HepG2 (cell line): ENCODE results near the gene ZNF783. TPM values are rescaled to one million over a fixed set of nuclear protein-coding genes. Genes with fewer than 3 reads are reported as not detected.

ENCODE experiments used
- ARNTL ChIP-seq: sonication (generic); formaldehyde crosslinking; IDR thresholded peaks from 2 replicates; pipeline ENCODE4 v1.4.0; 2020; ENCODE audit warnings: mild to moderate bottlenecking, missing genetic modification reagents
- DNMT1 ChIP-seq: sonication (generic); formaldehyde crosslinking; IDR thresholded peaks from 2 replicates; pipeline ENCODE4 v1.5.1; 2020; ENCODE audit warnings: mild to moderate bottlenecking, missing genetic modification reagents
- NAIF1 ChIP-seq: sonication (generic); formaldehyde crosslinking; IDR thresholded peaks from 2 replicates; pipeline ENCODE4 v1.5.0; 2020; ENCODE audit warnings: mild to moderate bottlenecking, missing genetic modification reagents, borderline replicate concordance
- POLR2AphosphoS2 ChIP-seq: IDR thresholded peaks from 2 replicates; pipeline ENCODE4 v1.6.1; 2011; ENCODE audit warnings: low read depth, low read length, improper control_type of control experiment
- ZNF20 ChIP-seq: sonication (generic); formaldehyde crosslinking; IDR thresholded peaks from 2 replicates; pipeline ENCODE4 v1.4.0; 2020; ENCODE audit warnings: mild to moderate bottlenecking, moderate library complexity, missing genetic modification reagents
- ZNF557 ChIP-seq: sonication (generic); formaldehyde crosslinking; IDR thresholded peaks from 2 replicates; pipeline ENCODE4 v1.4.0; 2020; ENCODE audit warnings: missing genetic modification reagents
- ZNF615 ChIP-seq: sonication (generic); formaldehyde crosslinking; IDR thresholded peaks from 2 replicates; pipeline ENCODE4 v1.5.0; 2020; ENCODE audit warnings: mild to moderate bottlenecking, missing genetic modification reagents, borderline replicate concordance
- ZNF773 ChIP-seq: sonication (generic); formaldehyde crosslinking; IDR thresholded peaks from 2 replicates; pipeline ENCODE4 v1.4.0; 2020; ENCODE audit warnings: missing genetic modification reagents, borderline replicate concordance
- polyA plus RNA-seq, 8 experiments: library from polyadenylated mRNA; depleted of rRNA in 3 of 8; stranded (reverse) in 7 of 8; unstranded in 1 of 8; fragments of >200 nt; fragmentation: Illumina TruSeq in 4 of 8; extraction: Trizol in 4 of 8; gene quantifications; 2 replicates each; pipeline versions ENCODE4 v1.2.1 to v1.2.3, GENCODE V29; 2011 to 2016; ENCODE audit warnings: low read depth in 4 of 8, missing spikeins in 1 of 8, mixed read lengths in 1 of 8; ENCODE audit not compliant: insufficient read depth in 1 of 8
- total RNA-seq, 5 experiments: library from RNA; depleted of rRNA; stranded (reverse); fragments of >200 nt; fragmentation: Illumina TruSeq; extraction: Trizol; gene quantifications; 2 replicates each; pipeline ENCODE4 v1.2.3, GENCODE V29; 2016; ENCODE audit warnings: low read depth in 1 of 5
- TF ChIP-seq, protein P1 (sequence below), 2 experiments: fragments of 450-650 bp in 1 of 2; sonication (generic) in 1 of 2; formaldehyde crosslinking in 1 of 2; IDR thresholded peaks; 2 replicates each; pipeline versions ENCODE4 v1.6.1 to v1.8.0; 2016 to 2022; ENCODE audit warnings: antibody characterized with exemption in 1 of 2, mild to moderate bottlenecking in 1 of 2, missing genetic modification reagents in 1 of 2
- TF ChIP-seq, protein P2 (sequence below): sonication (generic); formaldehyde crosslinking; IDR thresholded peaks from 2 replicates; pipeline ENCODE4; 2020; ENCODE audit warnings: missing genetic modification reagents, mild to moderate bottlenecking, borderline replicate concordance
- TF ChIP-seq, protein P3 (sequence below): sonication (generic); formaldehyde crosslinking; IDR thresholded peaks from 2 replicates; pipeline ENCODE4 v1.8.0; 2022; ENCODE audit warnings: missing genetic modification reagents, low read depth, mild to moderate bottlenecking, borderline replicate concordance

Gene ZNF783
- total and polyA plus RNA-seq, 2 of the 13 experiments (the other 11 are each of a cell fraction or from before 2014, with no cell fraction given): 4.1 to 5.2 TPM

DNA sequence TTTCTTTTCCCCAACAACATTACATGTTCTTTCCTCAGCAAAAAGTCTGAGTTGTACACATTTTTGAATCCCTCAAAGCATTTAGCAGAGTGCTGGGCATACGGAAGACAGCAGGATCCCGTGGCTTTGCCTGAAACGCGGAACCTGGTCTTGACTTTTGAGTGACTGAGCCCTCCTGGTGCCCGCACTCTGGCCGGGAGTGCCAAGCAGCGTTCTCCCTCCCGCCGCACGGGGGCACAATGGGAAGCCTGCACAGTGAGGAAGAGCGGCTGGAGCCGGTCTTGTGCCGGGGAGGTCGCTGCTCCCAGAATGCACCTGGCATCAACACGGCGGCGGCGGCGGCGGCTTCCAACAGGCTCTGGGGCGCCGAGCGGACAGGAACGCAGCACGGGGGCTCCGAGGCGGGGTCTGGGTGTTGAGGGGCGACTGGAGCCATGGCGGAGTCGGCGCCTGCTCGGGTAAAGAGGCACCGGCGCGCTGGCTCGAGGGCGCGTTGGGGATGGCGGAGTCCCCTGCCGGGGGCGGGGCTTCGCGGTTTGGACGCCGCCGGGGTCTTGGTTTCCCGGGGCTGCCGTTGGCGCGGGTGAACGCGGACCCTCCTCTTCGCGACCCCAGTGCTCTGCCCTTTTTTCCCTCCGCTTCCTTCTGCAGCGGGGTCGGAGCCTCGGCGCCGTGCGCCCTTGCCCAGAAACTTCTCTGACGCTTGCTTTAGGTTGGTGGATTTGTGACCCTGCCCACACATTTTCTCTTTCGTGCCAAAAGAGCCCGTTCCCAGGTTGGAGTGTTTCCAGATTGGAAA lies 22.5 kb upstream of the ZNF783 start, which contains the start of gene ZNF212 (continued):
- TF ChIP-seq, protein P1, sequence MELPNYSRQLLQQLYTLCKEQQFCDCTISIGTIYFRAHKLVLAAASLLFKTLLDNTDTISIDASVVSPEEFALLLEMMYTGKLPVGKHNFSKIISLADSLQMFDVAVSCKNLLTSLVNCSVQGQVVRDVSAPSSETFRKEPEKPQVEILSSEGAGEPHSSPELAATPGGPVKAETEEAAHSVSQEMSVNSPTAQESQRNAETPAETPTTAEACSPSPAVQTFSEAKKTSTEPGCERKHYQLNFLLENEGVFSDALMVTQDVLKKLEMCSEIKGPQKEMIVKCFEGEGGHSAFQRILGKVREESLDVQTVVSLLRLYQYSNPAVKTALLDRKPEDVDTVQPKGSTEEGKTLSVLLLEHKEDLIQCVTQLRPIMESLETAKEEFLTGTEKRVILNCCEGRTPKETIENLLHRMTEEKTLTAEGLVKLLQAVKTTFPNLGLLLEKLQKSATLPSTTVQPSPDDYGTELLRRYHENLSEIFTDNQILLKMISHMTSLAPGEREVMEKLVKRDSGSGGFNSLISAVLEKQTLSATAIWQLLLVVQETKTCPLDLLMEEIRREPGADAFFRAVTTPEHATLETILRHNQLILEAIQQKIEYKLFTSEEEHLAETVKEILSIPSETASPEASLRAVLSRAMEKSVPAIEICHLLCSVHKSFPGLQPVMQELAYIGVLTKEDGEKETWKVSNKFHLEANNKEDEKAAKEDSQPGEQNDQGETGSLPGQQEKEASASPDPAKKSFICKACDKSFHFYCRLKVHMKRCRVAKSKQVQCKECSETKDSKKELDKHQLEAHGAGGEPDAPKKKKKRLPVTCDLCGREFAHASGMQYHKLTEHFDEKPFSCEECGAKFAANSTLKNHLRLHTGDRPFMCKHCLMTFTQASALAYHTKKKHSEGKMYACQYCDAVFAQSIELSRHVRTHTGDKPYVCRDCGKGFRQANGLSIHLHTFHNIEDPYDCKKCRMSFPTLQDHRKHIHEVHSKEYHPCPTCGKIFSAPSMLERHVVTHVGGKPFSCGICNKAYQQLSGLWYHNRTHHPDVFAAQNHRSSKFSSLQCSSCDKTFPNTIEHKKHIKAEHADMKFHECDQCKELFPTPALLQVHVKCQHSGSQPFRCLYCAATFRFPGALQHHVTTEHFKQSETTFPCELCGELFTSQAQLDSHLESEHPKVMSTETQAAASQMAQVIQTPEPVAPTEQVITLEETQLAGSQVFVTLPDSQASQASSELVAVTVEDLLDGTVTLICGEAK (IDR thresholded peaks at IDR 0.05): no peak
- TF ChIP-seq, protein P1 (CRISPR knock-in tag; IDR thresholded peaks at IDR 0.05): peak; percentile 75
- TF ChIP-seq POLR2AphosphoS2 (no peak), DNMT1 (peak; percentile 84; the same call in 1 of the 2 replicates), ZNF615 (CRISPR knock-in tag) (no peak), ZNF20 (CRISPR knock-in tag) (no peak), ARNTL (CRISPR knock-in tag) (no peak), NAIF1 (no peak), ZNF557 (CRISPR knock-in tag) (no peak), ZNF773 (CRISPR knock-in tag) (peak; percentile 53; the same call in 1 of the 2 replicates)
- TF ChIP-seq, protein P2, sequence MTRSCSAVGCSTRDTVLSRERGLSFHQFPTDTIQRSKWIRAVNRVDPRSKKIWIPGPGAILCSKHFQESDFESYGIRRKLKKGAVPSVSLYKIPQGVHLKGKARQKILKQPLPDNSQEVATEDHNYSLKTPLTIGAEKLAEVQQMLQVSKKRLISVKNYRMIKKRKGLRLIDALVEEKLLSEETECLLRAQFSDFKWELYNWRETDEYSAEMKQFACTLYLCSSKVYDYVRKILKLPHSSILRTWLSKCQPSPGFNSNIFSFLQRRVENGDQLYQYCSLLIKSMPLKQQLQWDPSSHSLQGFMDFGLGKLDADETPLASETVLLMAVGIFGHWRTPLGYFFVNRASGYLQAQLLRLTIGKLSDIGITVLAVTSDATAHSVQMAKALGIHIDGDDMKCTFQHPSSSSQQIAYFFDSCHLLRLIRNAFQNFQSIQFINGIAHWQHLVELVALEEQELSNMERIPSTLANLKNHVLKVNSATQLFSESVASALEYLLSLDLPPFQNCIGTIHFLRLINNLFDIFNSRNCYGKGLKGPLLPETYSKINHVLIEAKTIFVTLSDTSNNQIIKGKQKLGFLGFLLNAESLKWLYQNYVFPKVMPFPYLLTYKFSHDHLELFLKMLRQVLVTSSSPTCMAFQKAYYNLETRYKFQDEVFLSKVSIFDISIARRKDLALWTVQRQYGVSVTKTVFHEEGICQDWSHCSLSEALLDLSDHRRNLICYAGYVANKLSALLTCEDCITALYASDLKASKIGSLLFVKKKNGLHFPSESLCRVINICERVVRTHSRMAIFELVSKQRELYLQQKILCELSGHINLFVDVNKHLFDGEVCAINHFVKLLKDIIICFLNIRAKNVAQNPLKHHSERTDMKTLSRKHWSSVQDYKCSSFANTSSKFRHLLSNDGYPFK: peak; percentile 88; the same call in 1 of the 2 replicates
- TF ChIP-seq, protein P3, sequence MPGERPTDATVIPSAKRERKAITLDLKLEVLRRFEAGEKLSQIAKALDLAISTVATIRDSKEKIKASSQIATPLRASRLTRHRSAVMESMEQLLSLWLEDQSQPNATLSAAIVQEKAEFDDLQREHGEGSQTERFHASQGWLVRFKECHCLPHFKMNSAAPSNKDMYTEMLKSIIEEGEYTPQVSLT (CRISPR knock-in tag): no peak; the same call in 1 of the 2 replicates
